K562 (cell line): ENCODE results near the gene FGFRL1. TPM values are rescaled to one million over a fixed set of nuclear protein-coding genes. Genes with fewer than 3 reads are reported as not detected.

ENCODE experiments used
- SMAD3 ChIP-seq: fragments of 450-650 bp; formaldehyde crosslinking; conservative IDR thresholded peaks from 2 replicates; pipeline ENCODE4 v1.4.0; 2020; ENCODE audit warnings: mild to moderate bottlenecking
- ZNF311 ChIP-seq: fragments of 250-450 bp; sonication (Bioruptor Pico); IDR thresholded peaks from 2 replicates; pipeline ENCODE4 v1.4.0; 2020; ENCODE audit warnings: mild to moderate bottlenecking, moderate library complexity
- ZNF324 ChIP-seq: fragments of 250-450 bp; sonication (Bioruptor Pico); IDR thresholded peaks from 2 replicates; pipeline ENCODE4 v1.4.0; 2020; ENCODE audit warnings: mild to moderate bottlenecking
- polyA plus RNA-seq, 8 experiments: library from polyadenylated mRNA; depleted of rRNA in 4 of 8; stranded (reverse) in 5 of 8; unstranded in 3 of 8; fragments of >200 nt; fragmentation: Nextera tagmentation in 2 of 8; fragmentation: Illumina TruSeq in 1 of 8; extraction: Ambion mirVana in 2 of 8; extraction: Trizol in 1 of 8; gene quantifications; 2 replicates each; pipeline versions ENCODE4 v1.2.1 to v1.2.3, GENCODE V29; 2011 to 2014; ENCODE audit warnings: inconsistent platforms in 1 of 8, missing spikeins in 1 of 8
- total RNA-seq, 7 experiments: library from RNA; depleted of rRNA in 6 of 7; stranded (reverse); fragments of >200 nt in 6 of 7; fragmentation: Illumina TruSeq in 2 of 7; extraction: Trizol in 2 of 7; gene quantifications; 2 replicates each; pipeline versions ENCODE4 v1.2.1 to v1.2.3, GENCODE V29; 2011 to 2021; ENCODE audit warnings: low replicate concordance in 1 of 7
- TF ChIP-seq, protein P1 (sequence below): fragments of 450-650 bp; IDR thresholded peaks from 2 replicates; pipeline ENCODE4 v1.6.1; 2016; ENCODE audit warnings: borderline replicate concordance
- TF ChIP-seq, protein P2 (sequence below), 2 experiments: fragments of 450-650 bp in 1 of 2; IDR thresholded peaks; 2 replicates each; pipeline ENCODE4 v1.6.1; 2011 to 2017; ENCODE audit warnings: low read depth in 2 of 2, antibody characterized with exemption in 1 of 2, borderline replicate concordance in 1 of 2, low read length in 1 of 2, mild to moderate bottlenecking in 1 of 2, mixed read lengths in 1 of 2; ENCODE audit not compliant: control insufficient read depth in 1 of 2
- TF ChIP-seq, protein P3 (sequence below), 3 experiments: fragments of 200-800 bp in 1 of 3; sonication (Bioruptor generic) in 1 of 3; sonication (generic) in 1 of 3; formaldehyde crosslinking in 1 of 3; IDR thresholded peaks; 2 replicates each; pipeline versions ENCODE4 v1.6.1 to v1.8.0; 2016 to 2022; ENCODE audit warnings: mild to moderate bottlenecking in 2 of 3, missing compliant biosample characterization in 2 of 3, missing genetic modification characterization in 2 of 3, missing genetic modification reagents in 1 of 3
- TF ChIP-seq, protein P4 (sequence below): sonication (generic); formaldehyde crosslinking; IDR thresholded peaks from 2 replicates; pipeline ENCODE4 v1.8.1; 2022; ENCODE audit warnings: missing genetic modification reagents

The FGFRL1 gene
- total and polyA plus RNA-seq, 9 of the 15 experiments (the other 6 are each of a cell fraction or from before 2014, with no cell fraction given): 0.34 to 49.9 (median 14.6) TPM

DNA sequence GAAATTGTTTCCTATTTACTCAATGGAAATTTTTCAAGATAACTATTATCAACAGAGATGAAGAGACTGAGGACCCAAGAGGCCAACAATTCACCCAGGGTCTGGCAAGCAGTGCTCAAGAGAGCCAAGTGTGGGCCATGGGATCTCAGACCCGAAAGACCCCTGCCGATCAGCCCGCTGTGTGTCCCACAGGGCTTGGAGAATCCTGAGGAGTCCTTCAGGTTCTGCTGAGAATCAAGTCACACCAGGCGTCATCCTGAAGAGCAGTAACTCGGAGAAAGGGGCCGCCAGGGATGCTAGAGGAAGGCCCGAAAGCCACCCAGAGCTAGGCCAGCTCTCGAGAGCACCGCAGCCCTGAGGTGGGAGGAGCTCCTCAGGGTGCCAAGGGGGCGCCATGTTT is 48.7 kb downstream of the FGFRL1 start (continued):
- TF ChIP-seq, protein P1, sequence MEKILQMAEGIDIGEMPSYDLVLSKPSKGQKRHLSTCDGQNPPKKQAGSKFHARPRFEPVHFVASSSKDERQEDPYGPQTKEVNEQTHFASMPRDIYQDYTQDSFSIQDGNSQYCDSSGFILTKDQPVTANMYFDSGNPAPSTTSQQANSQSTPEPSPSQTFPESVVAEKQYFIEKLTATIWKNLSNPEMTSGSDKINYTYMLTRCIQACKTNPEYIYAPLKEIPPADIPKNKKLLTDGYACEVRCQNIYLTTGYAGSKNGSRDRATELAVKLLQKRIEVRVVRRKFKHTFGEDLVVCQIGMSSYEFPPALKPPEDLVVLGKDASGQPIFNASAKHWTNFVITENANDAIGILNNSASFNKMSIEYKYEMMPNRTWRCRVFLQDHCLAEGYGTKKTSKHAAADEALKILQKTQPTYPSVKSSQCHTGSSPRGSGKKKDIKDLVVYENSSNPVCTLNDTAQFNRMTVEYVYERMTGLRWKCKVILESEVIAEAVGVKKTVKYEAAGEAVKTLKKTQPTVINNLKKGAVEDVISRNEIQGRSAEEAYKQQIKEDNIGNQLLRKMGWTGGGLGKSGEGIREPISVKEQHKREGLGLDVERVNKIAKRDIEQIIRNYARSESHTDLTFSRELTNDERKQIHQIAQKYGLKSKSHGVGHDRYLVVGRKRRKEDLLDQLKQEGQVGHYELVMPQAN: no peak
- TF ChIP-seq ZNF311: no peak
- no peak for TF ChIP-seq SMAD3 (CRISPR knock-in tag)
- TF ChIP-seq ZNF324: no peak
- TF ChIP-seq, protein P2, sequence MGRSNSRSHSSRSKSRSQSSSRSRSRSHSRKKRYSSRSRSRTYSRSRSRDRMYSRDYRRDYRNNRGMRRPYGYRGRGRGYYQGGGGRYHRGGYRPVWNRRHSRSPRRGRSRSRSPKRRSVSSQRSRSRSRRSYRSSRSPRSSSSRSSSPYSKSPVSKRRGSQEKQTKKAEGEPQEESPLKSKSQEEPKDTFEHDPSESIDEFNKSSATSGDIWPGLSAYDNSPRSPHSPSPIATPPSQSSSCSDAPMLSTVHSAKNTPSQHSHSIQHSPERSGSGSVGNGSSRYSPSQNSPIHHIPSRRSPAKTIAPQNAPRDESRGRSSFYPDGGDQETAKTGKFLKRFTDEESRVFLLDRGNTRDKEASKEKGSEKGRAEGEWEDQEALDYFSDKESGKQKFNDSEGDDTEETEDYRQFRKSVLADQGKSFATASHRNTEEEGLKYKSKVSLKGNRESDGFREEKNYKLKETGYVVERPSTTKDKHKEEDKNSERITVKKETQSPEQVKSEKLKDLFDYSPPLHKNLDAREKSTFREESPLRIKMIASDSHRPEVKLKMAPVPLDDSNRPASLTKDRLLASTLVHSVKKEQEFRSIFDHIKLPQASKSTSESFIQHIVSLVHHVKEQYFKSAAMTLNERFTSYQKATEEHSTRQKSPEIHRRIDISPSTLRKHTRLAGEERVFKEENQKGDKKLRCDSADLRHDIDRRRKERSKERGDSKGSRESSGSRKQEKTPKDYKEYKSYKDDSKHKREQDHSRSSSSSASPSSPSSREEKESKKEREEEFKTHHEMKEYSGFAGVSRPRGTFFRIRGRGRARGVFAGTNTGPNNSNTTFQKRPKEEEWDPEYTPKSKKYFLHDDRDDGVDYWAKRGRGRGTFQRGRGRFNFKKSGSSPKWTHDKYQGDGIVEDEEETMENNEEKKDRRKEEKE (IDR thresholded peaks at IDR 0.05; ENCODE audit: borderline replicate concordance in 1 of 2, control insufficient read depth in 1 of 2, low read depth in 2 of 2, low read length in 1 of 2): no peak
- TF ChIP-seq, protein P3, sequence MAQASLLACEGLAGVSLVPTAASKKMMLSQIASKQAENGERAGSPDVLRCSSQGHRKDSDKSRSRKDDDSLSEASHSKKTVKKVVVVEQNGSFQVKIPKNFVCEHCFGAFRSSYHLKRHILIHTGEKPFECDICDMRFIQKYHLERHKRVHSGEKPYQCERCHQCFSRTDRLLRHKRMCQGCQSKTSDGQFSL (CRISPR knock-in tag; IDR thresholded peaks at IDR 0.05): no peak
- TF ChIP-seq, protein P3 (tag; IDR thresholded peaks at IDR 0.05): no peak
- TF ChIP-seq, protein P4, sequence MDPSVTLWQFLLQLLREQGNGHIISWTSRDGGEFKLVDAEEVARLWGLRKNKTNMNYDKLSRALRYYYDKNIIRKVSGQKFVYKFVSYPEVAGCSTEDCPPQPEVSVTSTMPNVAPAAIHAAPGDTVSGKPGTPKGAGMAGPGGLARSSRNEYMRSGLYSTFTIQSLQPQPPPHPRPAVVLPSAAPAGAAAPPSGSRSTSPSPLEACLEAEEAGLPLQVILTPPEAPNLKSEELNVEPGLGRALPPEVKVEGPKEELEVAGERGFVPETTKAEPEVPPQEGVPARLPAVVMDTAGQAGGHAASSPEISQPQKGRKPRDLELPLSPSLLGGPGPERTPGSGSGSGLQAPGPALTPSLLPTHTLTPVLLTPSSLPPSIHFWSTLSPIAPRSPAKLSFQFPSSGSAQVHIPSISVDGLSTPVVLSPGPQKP (CRISPR knock-in tag): no peak
